Measurements from ENCODE around the gene MTG1.

Gene MTG1

GRCh38 chr10:133394064-133394663, at the start of gene MTG1:
Gene MTG1, plus strand, starts transcription at chr10:133394157. Its CDS starts 64 bp downstream, at chr10:133394221.
- DNase-seq: peak; percentile 89 to 92 (median 90)

DNA sequence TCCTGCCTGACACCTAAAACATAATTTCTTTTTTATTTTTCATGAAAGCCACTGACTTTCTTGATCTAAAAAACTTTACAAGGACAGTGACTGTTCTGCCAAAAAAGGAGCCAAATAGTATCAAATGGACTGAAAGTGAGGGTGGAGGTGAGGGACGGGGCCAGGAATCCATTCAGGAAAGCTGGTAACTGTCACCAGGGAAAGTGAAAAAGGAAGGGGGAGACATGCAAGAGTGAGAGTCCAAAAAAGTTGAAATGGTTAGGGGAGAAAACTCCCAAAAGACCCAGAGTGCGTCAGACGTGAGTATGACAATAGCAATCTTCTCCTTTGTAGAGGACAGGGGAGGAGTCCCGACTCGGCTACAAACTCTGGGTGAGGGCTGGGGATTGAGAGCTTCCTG, 49.7 kb upstream of the MTG1 start:
- DNase-seq: no peak

DNA sequence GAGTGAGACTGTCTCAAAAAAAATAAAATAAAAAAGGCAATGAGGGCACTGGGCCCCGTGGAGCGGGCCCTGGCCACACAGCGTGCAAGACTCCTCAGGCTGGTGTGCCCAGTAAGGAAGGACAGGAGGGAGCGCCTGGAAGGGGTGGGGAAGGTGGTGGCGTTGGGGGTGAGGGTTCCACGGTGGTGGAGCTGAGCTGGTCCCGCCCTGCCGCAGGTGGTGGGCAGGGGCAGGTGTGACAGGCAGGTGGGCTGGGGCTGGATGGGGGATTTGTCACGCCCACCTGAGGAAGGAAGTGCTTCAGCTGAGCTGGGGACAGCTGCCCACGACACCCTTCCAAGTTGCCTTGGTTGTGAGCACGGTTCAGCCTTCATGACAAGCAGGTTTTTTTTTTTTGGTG, 47.5 kb upstream of the MTG1 start:
- DNase-seq: no peak

GRCh38 chr10:133347710-133348517, 46.0 kb upstream of the MTG1 start:
- no peak for DNase-seq

- no peak for DNase-seq
Observed at GRCh38 chr10:133349160-133349568, 44.8 kb upstream of the MTG1 start.

- no peak for DNase-seq
Observed at GRCh38 chr10:133349577-133350011, 44.4 kb upstream of the MTG1 start.

- DNase-seq: no peak
Observed at GRCh38 chr10:133350283-133350949, 43.5 kb upstream of the MTG1 start.

DNA sequence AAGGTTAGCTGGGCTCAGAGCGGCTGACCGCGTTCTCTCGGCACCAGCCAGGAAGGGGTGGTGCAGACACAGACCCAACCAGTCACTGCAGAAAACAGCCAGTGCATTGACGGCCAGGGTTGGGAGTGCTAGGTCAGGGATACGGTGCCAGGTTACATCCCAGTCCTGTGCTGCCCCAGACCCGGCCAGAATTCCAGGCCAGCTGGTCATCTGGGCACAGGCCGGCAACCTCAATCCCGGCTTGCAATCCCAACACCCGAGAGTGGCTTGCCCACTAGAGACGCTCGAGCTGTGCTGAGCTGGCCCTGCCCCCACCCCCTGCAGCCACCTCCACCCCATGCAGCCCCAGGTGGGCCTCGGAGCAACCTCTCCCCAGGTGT, 43.0 kb upstream of the MTG1 start:
- no peak for DNase-seq

DNA sequence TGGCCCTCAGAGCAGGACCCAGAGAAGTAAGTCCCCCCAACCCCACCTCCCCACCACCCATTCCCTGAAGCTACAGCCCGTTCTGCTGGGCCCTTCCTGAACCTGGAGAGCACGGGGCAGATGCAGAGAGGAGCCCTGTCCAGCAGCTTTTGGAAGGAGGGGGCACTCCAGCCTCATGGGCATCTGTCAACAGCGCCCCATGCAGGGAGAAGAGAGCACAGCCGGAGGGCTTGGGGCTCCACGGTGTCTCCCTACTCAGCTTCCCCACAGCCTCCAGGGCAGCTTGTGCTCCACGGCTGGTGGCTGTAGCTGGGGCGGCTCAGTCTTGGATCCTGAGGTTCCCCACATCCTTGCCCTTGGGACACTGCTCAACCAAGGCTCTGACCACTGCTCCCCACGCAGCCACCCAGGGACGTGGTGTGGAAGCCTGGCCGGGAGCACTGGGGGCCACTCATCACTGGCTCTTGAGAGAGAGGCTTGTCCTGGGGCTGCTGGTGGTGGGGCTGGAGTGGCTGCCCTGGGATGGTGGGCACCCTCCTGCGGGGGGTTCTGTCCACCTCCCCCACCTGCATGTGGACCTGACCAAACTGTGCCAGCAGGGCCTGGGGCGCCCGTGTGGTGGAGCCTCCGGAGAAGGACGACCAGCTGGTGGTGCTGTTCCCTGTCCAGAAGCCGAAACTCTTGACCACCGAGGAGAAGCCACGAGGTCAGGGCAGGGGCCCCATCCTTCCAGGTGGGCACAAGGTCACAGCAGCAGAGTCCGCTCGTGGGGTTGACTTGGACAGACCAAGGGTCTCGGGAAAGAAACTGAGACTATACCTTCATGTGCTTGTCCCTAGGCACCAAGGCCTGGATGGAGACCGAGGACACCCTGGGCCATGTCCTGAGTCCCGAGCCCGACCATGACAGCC, 42.3 kb upstream of the MTG1 start:
- no peak for DNase-seq

GRCh38 chr10:133353202-133353959, 40.6 kb upstream of the MTG1 start:
- DNase-seq: no peak

DNA sequence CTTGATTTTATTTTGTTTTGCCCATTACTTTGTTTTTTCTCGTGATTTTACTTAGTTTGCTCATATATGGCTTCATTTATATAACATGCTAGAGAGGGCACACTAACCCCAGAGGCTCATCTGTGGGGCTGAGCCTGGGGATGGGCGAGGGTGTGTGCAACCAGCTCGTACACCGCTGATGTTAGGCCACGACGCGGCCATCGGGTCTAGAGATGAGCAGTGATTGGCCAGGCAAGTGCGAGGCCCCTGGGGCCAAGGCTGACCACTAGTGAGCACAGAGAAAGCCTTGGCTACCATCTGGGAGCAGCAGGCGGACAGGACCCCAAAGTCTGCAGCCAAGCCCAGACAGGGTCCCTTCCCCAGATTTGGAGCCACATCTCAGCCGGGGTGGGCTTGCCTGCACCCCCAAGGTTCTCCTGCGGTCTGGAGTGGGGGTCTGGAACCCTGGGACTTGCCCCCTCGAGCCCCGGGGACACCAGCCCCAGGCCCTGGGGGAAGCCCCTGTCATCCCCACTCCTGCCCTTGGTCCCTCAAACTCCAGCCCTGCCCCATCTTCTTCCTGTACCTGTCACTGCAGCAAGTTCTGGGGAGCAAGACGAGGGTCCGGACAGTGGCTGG, 39.9 kb upstream of the MTG1 start:
- no peak for DNase-seq

GRCh38 chr10:133354672-133355240, 39.2 kb upstream of the MTG1 start:
- no peak for DNase-seq

GRCh38 chr10:133355266-133355665, 38.7 kb upstream of the MTG1 start:
- DNase-seq: no peak

GRCh38 chr10:133355991-133356390, 38.0 kb upstream of the MTG1 start:
- no peak for DNase-seq

GRCh38 chr10:133356549-133357284, 37.2 kb upstream of the MTG1 start:
- DNase-seq: no peak

- peak in 2 of 3 experiments; percentile 35 to 59 for DNase-seq
Observed at GRCh38 chr10:133357285-133358161, 36.4 kb upstream of the MTG1 start, which contains the start of gene FUOM. Gene FUOM, minus strand, starts transcription at chr10:133358019. Its CDS starts 12 bp downstream, at chr10:133358007.

DNA sequence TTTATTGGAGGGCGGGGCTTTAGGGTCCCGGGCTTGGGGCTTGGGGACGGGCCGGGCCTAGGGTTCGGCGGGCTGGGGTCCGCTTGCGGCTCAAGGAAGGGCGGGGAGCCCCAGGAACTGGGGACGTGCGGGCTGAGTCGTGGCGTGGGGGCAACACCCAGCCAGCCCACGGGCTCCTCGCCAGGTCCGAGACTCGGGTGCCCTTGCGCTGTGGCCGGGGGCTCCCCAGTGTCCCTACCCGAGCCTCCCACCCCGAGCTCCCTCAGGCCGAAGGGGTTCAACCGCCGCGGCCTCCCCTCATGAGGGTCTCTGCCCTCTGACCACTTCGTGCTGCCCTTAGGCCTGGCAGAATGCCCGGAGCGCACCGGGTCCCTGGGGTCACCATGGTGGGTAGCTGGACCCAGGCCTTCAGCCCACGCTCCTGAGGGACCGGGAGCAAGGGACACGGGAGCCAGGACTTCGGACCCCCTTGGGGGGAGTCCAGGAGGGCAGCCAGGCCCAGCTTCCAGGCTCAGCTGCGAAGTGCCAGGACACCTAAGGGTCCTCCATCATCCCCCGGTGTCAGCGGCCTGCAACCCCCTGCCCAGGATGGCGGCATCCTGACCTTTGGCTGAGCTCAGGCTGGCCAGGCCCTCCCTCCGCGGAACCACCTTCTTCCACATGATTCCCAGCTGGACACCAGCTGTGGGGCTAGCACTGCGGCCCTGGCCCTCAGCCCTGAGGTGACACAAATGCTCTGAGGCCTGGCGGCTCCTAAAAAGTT, 35.6 kb upstream of the MTG1 start:
- DNase-seq: no peak

DNA sequence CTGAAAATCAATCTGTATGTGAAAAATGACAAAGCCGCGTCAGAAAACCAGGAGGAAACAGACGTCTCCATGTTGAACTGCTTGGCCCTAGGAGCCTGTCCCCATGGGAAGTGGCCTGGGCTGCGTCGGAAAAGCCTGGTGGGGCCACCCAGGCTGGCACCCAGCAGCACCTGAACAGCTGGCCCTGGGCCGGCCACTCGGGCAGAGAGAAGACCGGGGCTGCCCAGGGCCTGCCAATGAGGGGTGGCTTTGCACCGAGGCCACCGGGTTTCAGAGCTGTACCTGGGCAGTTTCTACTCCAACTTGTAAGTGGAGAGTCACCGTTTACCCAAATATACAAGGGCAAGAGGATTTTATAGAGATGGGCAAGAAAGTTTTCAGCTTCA, 35.0 kb upstream of the MTG1 start:
- DNase-seq: no peak

All from NCI-H1417 (cell line).